Smooth muscle cell of the brain vasculature (primary cell): ENCODE measurements around the gene PPDPF.

Experiments used
- DNase-seq: peaks from one replicate; pipeline ENCODE4 v3.0.0-alpha.2; 2012; ENCODE audit warnings: low read depth, low spot score

PPDPF gene

DNA sequence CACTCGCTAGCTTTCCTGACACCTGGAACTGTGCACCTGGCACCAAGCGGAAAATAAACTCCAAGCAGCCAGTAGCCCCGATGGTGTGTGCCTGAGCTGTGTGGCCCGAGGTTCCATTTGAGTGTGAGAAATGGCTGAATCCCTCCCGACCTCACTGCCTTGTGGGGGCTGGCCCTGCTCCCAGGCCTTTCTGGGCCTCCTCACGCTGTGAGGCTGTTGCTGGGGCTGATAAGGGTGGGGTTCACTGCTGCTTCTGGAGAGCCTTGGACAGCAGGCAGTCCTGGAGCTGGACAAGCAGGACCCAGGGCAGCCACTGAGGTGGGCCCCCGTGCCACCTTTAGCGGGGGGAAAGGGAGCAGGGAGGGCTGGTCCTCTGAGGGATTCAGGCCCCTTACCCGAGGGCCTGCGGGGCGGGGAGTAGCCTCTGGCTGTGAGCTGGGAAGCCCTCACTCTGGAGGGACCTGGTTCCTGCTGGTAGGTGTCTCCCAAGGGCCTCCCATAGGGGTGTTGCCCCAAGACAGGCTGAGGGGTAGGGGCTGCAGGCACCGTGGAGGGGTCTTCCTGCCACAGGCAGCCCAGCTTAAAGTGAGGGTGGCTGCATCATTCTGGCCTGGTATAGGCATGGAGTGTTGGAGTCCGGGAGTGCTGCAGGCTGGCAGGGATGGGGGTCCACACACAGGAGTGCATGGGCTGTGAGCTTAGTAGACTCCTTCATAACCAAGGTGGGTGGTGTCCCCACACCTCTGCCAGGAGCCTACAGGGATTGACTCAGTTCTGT, 1.7 kb downstream of the PPDPF start:
- DNase-seq, result no peak

DNA sequence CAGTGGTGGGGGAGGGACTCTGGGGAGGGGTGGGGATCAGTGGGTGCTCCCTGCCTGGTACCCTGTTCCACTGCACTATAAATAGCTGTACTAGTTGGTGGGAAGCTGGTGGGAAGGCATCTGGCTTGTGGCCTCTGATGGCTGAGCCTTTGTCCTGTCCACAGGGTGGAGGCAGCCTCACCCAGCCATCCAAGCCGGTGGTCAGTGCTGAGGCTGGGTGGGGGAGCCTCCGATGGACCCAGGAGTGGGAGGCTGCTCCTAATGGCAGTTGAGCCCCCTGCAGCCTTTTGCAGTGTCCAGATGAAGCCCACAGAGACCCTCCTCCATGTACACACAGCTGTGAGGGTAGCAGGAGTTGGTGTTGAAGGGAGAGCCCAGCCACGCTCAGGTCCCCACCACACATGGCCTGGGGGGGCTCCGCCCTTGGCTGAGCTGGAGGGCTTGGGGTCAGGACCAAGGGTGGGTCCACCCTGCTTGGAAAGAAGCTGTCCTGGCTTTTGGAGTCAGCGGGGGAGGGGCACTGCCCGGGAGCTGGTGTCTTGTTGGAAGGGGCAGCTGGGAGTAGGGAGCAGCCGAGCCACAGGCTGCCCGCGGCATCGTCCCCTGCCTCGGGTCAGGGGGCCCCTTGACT, 2.5 kb downstream of the PPDPF start:
- DNase-seq, result no peak

- DNase-seq, result no peak
Observed at GRCh38 chr20:63525185-63525584, 4.6 kb downstream of the PPDPF start.

DNA sequence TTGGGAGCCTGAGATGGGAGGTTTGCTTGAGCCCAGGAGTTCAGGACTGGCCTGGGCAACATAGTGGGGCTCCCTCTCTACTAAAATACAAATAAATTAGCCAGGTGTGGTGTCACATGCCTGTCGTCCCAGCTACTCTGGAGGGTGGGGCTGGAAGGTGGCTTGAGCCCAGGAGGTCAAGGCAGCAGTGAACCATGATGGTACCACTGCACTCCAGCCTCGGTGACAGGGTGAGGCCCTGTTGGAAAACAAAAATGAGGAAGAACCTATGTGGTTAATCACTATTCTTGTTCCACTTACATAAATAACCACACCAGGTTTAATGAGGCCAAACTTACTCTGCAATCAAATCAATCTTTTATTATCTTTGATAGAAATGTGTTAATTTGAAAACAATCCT, 5.4 kb downstream of the PPDPF start:
- no peak for DNase-seq

GRCh38 chr20:63527184-63527583, 6.6 kb downstream of the PPDPF start:
- no peak for DNase-seq

DNA sequence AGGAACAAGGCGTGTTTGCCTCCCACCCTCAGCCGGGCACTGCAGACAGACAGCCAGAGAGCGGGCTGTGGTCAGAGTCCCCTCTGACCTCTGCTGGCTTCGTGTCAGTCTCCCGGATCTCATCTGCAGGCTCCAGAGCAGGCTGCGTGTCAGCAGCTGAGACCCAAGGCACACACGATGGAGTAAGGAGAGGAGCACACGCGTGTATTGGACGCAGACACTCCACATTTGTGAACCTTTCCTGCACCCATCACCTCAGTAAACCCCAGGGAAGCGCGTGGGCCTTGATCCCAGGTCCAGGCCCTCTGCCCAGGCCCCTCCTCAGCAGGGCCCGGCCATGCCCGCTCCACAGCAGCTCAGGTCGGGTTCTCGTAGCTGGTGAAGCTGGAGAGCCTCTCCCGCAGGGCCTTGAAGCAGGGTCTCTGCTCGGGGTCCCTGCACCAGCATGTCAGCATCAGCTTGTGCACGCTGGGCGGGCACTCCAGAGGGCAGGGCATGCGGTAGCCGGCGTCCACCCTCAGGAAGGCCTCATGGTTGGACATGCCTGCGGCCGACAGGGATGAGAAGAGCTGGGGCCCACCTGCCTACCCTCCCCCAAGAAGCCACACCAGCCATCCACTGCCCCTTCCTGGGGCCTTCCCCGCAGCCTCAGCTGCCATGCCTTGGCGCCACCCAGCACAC, 8.8 kb downstream of the PPDPF start:
- DNase-seq, result no peak

- no peak for DNase-seq
Observed at GRCh38 chr20:63529861-63530787, 9.6 kb downstream of the PPDPF start.

DNA sequence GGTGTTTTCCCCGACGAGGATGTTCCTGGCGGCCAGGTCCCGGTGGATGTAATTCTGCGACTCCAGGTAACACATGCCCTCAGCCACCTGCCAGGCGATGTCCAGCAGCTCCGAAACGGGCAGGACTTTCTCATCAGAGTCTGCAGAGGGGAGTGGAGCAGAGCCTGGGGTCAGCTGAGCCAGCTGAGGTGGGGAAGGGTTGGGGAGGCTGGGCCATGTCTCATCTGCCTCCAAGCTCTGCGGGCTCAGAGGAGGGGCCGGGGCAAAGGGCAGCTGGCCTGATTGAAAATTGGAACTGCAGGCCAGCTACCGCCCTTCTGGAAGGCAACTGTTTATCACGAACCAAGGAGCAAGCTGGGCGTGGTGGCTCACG, 10.2 kb downstream of the PPDPF start:
- no peak for DNase-seq

DNA sequence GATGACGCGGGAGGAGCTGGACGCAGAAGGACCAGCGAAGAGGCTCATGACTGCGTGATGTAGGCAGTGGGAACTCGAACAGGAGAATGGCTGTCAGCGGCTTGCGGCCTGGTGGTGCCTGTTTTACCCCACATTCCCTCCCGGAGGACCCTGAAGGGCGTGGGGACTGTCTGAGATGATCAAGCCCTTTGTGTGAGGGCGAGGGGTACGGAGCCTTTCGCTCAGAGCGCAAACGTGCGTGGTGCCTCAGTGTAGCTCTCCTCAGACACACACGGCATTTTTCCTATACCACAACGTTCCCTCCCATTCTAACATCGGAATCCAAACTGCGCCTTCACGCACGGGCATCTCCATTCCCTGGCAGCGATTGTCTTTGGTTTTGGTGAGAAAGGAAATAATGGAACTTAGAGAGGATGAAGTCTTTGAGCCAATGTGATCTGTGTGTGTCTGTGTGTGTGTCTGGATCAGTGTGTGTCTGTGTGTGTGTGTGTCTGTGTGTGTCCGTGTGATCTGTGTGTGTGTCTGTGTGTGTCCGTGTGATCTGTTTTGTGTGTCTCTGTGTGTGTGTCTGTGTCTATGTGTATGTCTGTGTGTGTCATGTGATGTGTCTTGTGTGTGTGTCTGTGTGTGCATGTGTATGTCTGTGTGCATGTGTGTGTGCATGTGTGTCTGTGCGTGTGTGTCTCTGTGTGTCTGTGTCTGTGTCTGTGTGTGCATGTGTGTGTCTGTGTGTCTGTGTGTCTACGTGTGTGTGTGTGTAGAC, 11.3 kb downstream of the PPDPF start:
- no peak for DNase-seq

DNA sequence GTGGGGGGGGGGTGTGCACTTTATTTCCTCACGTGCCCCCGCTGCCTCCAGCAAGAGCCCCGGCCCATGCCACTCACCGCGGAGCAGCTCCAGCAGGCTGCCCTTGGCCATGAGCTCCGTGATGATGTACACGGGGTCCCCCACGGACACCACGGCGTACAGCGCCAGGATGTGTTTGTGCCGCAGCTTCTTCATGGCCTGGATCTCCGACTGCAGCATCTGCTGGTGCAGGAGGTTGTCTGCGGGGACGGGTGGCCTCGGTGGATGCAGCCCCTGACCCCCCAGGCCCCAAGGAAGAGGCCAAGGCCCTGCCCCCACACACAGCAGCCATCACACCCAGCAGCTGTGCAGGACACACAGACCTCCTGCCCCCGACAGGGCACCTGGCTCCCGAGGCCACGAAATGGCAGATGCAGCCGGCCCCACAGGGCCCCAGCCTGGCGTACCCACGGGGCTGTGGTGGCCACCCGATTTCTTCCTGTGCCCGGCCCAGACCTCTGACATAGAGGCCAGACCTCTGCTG, 11.9 kb downstream of the PPDPF start:
- DNase-seq, result no peak

- DNase-seq, result no peak
Observed at GRCh38 chr20:63533388-63533787, 12.8 kb downstream of the PPDPF start.

- no peak for DNase-seq
Observed at GRCh38 chr20:63533871-63534393, 13.4 kb downstream of the PPDPF start.

DNA sequence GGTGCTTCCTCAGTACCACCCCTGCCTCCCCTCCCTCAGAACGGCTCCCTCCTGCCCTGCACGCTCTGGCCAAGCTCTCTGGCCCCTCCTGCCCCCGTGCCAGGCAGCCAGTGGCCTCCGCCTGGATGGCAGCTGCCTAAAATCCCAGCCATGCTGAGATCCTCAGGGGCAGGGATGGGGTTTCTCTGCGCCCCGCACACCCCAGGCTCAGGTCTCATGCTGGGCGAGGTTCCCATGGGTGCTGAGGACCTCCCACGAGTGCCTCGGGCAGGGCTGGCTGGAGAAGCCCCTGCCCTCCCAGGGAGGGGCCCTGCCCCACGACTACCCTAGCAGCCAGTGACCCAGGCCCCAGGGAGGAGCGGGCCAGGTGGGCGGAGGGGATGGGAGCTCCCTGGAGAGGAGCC, 13.9 kb downstream of the PPDPF start:
- no peak for DNase-seq

DNA sequence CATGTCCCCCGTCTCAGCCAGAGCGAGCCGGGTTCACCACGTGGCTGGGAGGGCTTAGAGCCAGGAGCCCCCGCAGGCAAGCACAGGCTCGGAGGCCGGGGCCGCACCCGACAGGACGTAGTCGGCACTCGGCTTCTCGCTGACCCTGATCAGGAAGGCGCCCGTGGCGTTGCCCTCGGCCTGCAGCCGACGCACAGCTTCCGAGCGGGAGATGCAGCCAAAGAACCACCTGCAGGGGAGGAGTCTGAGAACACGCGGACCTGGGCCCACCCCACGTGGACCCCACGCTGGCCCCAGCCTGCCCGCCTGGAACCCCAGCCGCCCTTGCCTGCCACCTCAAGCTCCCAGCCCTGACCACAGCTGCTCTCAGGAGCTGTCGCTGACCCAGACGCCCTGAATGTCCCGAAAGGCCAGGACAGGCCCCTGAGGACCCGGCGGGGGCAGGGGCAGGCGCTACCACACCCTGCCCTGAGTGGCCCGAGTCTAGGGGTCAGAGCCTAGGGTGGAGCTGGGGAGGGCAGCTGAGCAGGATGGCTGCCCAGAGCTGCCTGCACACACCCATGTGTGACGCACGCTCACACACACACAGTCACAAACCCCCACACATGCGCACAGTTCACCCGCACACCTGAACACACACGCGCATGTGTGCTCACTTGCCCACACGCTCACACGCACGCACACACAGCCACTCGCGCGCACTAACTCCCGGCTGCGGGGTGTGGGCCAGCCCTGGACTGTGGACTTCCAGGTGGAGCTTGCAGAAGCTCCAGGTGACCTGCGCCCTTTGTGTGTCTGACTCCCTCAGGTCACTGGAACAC, 14.5 kb downstream of the PPDPF start:
- DNase-seq, result no peak

DNA sequence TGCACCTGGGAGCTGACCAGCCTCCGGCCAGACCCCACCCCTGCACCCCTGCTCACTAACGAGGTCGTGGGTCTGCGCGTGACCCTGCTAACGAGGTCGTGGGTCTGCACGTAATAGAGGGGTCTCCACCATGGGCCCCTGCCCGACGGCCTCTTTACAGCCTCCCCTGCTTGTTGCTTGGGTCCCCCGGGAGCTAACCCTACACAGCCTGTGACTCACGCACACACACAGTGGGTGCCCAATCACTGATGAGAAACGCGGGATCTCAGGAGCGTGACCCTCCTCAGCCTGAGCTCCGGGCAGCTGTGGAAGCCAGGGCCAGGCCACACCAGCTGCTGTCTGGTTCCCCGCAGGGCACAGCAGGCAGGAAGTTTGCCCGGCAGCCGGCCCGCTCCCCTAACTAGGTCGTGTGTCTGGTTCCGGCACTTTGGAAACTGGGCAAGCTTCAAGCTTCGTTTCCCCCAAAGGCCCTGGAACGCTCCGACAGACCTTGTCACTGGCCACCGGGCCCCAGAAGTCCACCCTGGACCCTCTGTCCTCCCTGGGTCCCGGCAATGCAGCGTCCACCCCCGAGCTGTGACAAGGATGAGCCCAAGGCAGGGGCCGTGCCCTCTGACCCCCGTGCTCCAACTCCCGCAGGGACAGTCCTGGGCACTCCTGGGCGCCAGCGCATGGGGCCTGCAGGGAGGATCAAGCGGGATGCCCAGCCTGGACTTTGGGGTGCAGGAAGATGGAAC, 15.8 kb downstream of the PPDPF start:
- no peak for DNase-seq

DNA sequence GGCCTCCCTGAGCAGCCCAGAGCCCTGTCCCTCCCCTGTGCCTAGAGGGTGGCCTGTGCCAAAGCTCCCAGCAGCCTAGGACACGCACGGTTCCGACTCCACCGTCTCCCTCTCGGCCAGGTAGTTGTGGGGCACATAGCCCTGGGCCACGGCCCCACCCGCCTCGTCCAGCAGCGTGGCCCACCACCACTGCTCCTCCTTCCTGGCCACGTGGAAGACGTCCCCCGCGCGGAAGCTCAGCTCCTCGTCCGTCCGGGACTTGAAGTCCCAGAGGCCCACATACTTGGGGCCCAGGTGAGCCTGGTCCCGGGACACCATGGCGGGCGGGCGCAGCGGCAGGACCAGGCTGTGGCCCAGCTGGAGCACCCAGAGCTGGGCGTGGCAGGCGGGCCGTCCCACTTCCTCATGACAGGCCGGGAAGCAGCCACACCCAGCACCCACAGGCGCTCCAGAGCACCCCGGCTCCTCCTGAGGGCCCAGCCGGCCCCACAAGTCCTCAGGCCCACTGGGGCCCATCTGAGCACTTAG, 16.5 kb downstream of the PPDPF start, which contains the start of gene PTK6:
Gene PTK6, minus strand, starts transcription at position 380 of the 528 bp plus-strand sequence. Its CDS starts 62 bp downstream, at position 318.
- no peak for DNase-seq

DNA sequence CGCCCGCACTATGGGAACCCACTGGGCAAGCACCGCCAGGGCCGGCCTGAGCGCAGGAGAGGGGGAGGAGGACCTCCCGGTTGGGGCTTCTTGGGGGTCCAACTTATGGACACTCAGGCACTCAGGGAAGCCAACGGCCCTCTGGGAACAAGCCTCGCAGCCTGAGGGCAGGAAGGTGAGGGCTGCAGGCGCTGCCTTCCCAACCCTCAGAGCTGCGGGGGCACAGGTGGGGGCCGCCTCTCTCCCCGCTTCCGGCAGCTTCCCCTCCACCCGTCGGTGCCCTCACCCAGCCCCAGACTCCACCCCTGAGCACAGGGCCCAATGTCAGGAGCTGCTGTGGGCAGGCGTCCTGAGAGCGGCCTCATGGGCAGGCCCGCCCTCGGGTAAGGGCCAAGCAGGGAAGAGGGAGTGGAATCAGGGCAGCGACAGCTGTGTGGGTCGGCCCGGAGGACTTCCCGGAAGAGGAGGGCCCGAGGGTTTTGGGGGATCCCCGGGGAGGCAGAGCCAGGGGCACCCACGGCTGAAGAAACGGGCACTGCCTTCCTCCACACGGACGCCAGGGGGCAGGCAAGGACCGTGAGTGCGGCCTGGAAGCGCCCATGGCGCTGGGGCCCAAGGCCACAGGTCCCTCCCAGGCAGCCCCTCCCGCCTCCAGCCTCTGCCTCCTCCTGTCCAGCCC, 17.1 kb downstream of the PPDPF start:
- no peak for DNase-seq
